Measurements from ENCODE around the gene ZNF215. TPM values are rescaled to one million over a fixed set of nuclear protein-coding genes. Genes with fewer than 3 reads are reported as not detected.

ZNF215 gene
- polyA plus RNA-seq, 3 donors: 0.08 TPM; not detected in 2

DNA sequence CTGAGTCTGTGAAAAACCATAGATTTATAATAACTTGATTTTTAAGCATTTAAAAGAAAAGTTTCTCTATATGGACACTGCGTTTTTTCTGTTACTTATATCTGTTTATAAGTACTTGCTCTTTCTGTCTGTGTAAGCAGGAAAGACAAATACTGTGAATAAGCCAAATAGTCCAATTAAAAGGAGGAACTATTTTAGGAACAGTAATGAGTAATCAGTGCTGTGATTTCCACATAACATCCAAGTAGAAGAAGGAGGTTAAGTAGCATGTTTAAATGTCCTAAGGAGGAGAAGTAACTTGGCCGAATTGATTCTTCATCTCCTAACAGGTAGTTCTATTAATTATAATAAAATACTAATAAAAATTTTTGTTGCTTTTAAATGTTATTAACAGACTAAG is 53.1 kb downstream of the ZNF215 start:
- Mint-ChIP-seq H3K4me1 (no peaks in the 10 kb centered on the region), H3K36me3 (no peaks in the 10 kb centered on the region), H3K9me3 (peaks cover 0 to 4% (median 3%) of the 10 kb centered on the region in 7 donors), H3K27ac (no peak overlapping the region), H3K27me3 (ENCODE audit: low read depth in 3 of 3) (no peaks in the 10 kb centered on the region), H3K4me3 (no peak overlapping the region)
- intact Hi-C loops (cut with micrococcal nuclease): no loop called here
- Histone ChIP-seq H3K4me2 (replicated peaks; ENCODE audit: extremely low read depth, low read length, poor library complexity, severe bottlenecking) (no peak overlapping the region), H3K27ac (ENCODE audit: low read depth in 1 of 2, low read length in 2 of 2) (no peak overlapping the region), H4K20me1 (ENCODE audit: insufficient read depth, low read length) (no peaks in the 10 kb centered on the region), H3K4me1 (ENCODE audit: control insufficient read depth in 1 of 2, insufficient read depth in 2 of 2, low read length in 2 of 2) (no peaks in the 10 kb centered on the region), H3K27me3 (ENCODE audit: control insufficient read depth in 2 of 2, insufficient read depth in 2 of 2, low read length in 2 of 2) (no peaks in the 10 kb centered on the region), H3K4me3 (replicated peaks in 1 of 3; ENCODE audit: low read depth in 2 of 3, low read length in 3 of 3) (no peak overlapping the region), H3K9me3 (replicated peaks in 1 of 2; ENCODE audit: control insufficient read depth in 1 of 2, insufficient read depth in 1 of 2, low read length in 2 of 2) (no peaks in the 10 kb centered on the region), H3K36me3 (replicated peaks in 1 of 2; ENCODE audit: control insufficient read depth in 1 of 2, insufficient read depth in 2 of 2, low read length in 2 of 2) (no peaks in the 10 kb centered on the region), H3K9ac (ENCODE audit: insufficient read depth, low read length, poor library complexity, severe bottlenecking) (no peak overlapping the region), H2AFZ (ENCODE audit: insufficient read depth, low read depth, low read length, poor library complexity, severe bottlenecking) (no peak overlapping the region), H3K79me2 (ENCODE audit: insufficient read depth, low read length) (no peaks in the 10 kb centered on the region)
- no CpG with 5 or more reads among the region's 2 CpGs for WGBS (ENCODE audit: insufficient coverage)
- no peak for DNase-seq
- TF ChIP-seq, protein P1, sequence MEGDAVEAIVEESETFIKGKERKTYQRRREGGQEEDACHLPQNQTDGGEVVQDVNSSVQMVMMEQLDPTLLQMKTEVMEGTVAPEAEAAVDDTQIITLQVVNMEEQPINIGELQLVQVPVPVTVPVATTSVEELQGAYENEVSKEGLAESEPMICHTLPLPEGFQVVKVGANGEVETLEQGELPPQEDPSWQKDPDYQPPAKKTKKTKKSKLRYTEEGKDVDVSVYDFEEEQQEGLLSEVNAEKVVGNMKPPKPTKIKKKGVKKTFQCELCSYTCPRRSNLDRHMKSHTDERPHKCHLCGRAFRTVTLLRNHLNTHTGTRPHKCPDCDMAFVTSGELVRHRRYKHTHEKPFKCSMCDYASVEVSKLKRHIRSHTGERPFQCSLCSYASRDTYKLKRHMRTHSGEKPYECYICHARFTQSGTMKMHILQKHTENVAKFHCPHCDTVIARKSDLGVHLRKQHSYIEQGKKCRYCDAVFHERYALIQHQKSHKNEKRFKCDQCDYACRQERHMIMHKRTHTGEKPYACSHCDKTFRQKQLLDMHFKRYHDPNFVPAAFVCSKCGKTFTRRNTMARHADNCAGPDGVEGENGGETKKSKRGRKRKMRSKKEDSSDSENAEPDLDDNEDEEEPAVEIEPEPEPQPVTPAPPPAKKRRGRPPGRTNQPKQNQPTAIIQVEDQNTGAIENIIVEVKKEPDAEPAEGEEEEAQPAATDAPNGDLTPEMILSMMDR (IDR thresholded peaks at IDR 0.05): no peak

DNA sequence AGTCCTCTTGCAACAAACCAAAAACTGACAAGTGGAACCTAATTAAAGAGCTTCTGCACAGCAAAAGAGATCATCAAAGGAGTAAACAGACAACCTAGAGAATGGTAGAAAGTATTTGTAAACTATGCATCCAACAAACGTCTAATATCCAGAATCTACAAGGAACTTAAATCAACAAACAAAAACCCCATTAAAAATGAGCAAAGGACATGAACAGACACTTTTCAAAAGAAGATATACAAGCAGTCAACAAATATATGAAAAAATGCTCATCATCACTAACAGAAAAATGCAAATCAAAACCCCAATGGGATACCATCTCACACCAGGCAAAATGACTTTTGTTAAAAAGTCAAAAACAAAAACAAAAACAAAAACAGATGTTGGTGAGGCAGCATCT is 60.3 kb downstream of the ZNF215 start:
- Histone ChIP-seq H3K36me3 (replicated peaks in 1 of 2; ENCODE audit: control insufficient read depth in 1 of 2, insufficient read depth in 2 of 2, low read length in 2 of 2) (no peaks in the 10 kb centered on the region), H3K27me3 (ENCODE audit: control insufficient read depth in 2 of 2, insufficient read depth in 2 of 2, low read length in 2 of 2) (no peaks in the 10 kb centered on the region), H3K79me2 (ENCODE audit: insufficient read depth, low read length) (no peaks in the 10 kb centered on the region), H3K4me3 (replicated peaks in 1 of 3; ENCODE audit: low read depth in 2 of 3, low read length in 3 of 3) (no peak overlapping the region), H4K20me1 (ENCODE audit: insufficient read depth, low read length) (no peaks in the 10 kb centered on the region), H3K9me3 (replicated peaks in 1 of 2; ENCODE audit: control insufficient read depth in 1 of 2, insufficient read depth in 1 of 2, low read length in 2 of 2) (no peaks in the 10 kb centered on the region), H3K9ac (ENCODE audit: insufficient read depth, low read length, poor library complexity, severe bottlenecking) (no peak overlapping the region), H3K4me2 (replicated peaks; ENCODE audit: extremely low read depth, low read length, poor library complexity, severe bottlenecking) (no peak overlapping the region), H3K27ac (ENCODE audit: low read depth in 1 of 2, low read length in 2 of 2) (no peak overlapping the region), H3K4me1 (ENCODE audit: control insufficient read depth in 1 of 2, insufficient read depth in 2 of 2, low read length in 2 of 2) (no peaks in the 10 kb centered on the region), H2AFZ (ENCODE audit: insufficient read depth, low read depth, low read length, poor library complexity, severe bottlenecking) (no peak overlapping the region)
- TF ChIP-seq, protein P1 (IDR thresholded peaks at IDR 0.05): no peak
- Mint-ChIP-seq H3K27me3 (ENCODE audit: low read depth in 3 of 3) (no peaks in the 10 kb centered on the region), H3K36me3 (no peaks in the 10 kb centered on the region), H3K27ac (no peak overlapping the region), H3K4me3 (no peak overlapping the region), H3K4me1 (no peaks in the 10 kb centered on the region), H3K9me3 (peaks cover 3 to 8% (median 5%) of the 10 kb centered on the region in 7 donors)
- WGBS (ENCODE audit: insufficient coverage): no CpG with 5 or more reads among the region's 1 CpG
- intact Hi-C loops (cut with micrococcal nuclease): no loop called here
- no peak for DNase-seq
